ENCODE data around the gene ST7. TPM values are rescaled to one million over a fixed set of nuclear protein-coding genes. Genes with fewer than 3 reads are reported as not detected.

Gene ST7
- total and polyA plus RNA-seq, 7 donors: 6.0 to 12.5 (median 7.3) TPM

- H3K36me3 ChIP-seq (ENCODE audit: insufficient read depth in 1 of 2, low read depth in 1 of 2): no peaks in the 10 kb centered on the region
- no peak for TF ChIP-seq CTCF (IDR thresholded peaks at IDR 0.05)
- peaks cover 33% of the 10 kb centered on the region for H3K4me1 ChIP-seq
- H3K4me3 ChIP-seq: no peak overlapping the region
- DNase-seq (no peak), ATAC-seq (no peak)
- H3K27ac ChIP-seq: peak overlapping the region; percentile 53
- H3K9me3 ChIP-seq: no peaks in the 10 kb centered on the region
- 85 to 90% (median 87%) methylated on average over 5 of the region's 5 CpGs for WGBS, 3 donors
- H3K27me3 ChIP-seq (ENCODE audit: insufficient read depth in 3 of 3, low read length in 2 of 3): no peaks in the 10 kb centered on the region
- intact Hi-C loops (cut with DNase I): no loop called here
Observed at GRCh38 chr7:117048114-117048866, 95.0 kb downstream of the ST7 start.

GRCh38 chr7:117048882-117049281 is 95.6 kb downstream of the ST7 start:
- H3K27ac ChIP-seq: no peak overlapping the region
- peaks cover 30% of the 10 kb centered on the region for H3K4me1 ChIP-seq
- TF ChIP-seq CTCF (IDR thresholded peaks at IDR 0.05): no peak
- H3K9me3 ChIP-seq: no peaks in the 10 kb centered on the region
- H3K27me3 ChIP-seq (ENCODE audit: insufficient read depth in 3 of 3, low read length in 2 of 3): no peaks in the 10 kb centered on the region
- intact Hi-C loops (cut with DNase I): no loop called here
- WGBS, 3 donors: 79 to 87% (median 83%) methylated on average over 3 of the region's 3 CpGs
- H3K36me3 ChIP-seq (ENCODE audit: insufficient read depth in 1 of 2, low read depth in 1 of 2): no peaks in the 10 kb centered on the region
- DNase-seq: no peak
- ATAC-seq: no peak
- H3K4me3 ChIP-seq: no peak overlapping the region

- Histone ChIP-seq H3K4me1 (peaks cover 21% of the 10 kb centered on the region), H3K4me3 (no peak overlapping the region), H3K27ac (no peak overlapping the region), H3K9me3 (no peaks in the 10 kb centered on the region), H3K27me3 (ENCODE audit: insufficient read depth in 3 of 3, low read length in 2 of 3) (no peaks in the 10 kb centered on the region), H3K36me3 (ENCODE audit: insufficient read depth in 1 of 2, low read depth in 1 of 2) (no peaks in the 10 kb centered on the region)
- no peak for ATAC-seq
- intact Hi-C loops (cut with DNase I): no loop called here
- 15 to 53% (median 31%) methylated on average over 1 of the region's 1 CpG for WGBS, 3 donors
- DNase-seq: no peak
- no peak for TF ChIP-seq CTCF (IDR thresholded peaks at IDR 0.05)
Observed at GRCh38 chr7:117051808-117052207, 98.5 kb downstream of the ST7 start.

GRCh38 chr7:117053432-117053831 is 100.1 kb downstream of the ST7 start:
- H3K4me1 ChIP-seq: peaks cover 5% of the 10 kb centered on the region
- TF ChIP-seq CTCF (IDR thresholded peaks at IDR 0.05): no peak
- H3K36me3 ChIP-seq (ENCODE audit: insufficient read depth in 1 of 2, low read depth in 1 of 2): no peaks in the 10 kb centered on the region
- H3K27me3 ChIP-seq (ENCODE audit: insufficient read depth in 3 of 3, low read length in 2 of 3): no peaks in the 10 kb centered on the region
- H3K4me3 ChIP-seq: no peak overlapping the region
- H3K27ac ChIP-seq: no peak overlapping the region
- intact Hi-C loops (cut with DNase I): no loop called here
- H3K9me3 ChIP-seq: no peaks in the 10 kb centered on the region
- peak in 1 of 4 donors; percentile 40 for ATAC-seq
- DNase-seq: peak in 1 of 2 donors; percentile 53

- TF ChIP-seq CTCF (IDR thresholded peaks at IDR 0.05): no peak
- intact Hi-C loops (cut with DNase I): loop anchor here in 1 of 2 donors (2.0 kb wide), 1 partner anchor 17 kb away; no protein-coding TSS in a partner anchor
- no peak overlapping the region for H3K4me3 ChIP-seq
Observed at GRCh38 chr7:117061751-117062150, 108.5 kb downstream of the ST7 start.

More at GRCh38 chr7:117061751-117062150, 108.5 kb downstream of the ST7 start:
- DNase-seq: no peak
- Histone ChIP-seq H3K4me1 (peaks cover 3% of the 10 kb centered on the region), H3K27me3 (ENCODE audit: insufficient read depth in 3 of 3, low read length in 2 of 3) (no peaks in the 10 kb centered on the region), H3K27ac (no peak overlapping the region), H3K9me3 (no peaks in the 10 kb centered on the region), H3K36me3 (ENCODE audit: insufficient read depth in 1 of 2, low read depth in 1 of 2) (no peaks in the 10 kb centered on the region)
- ATAC-seq: peak in 1 of 4 donors; percentile 47
